Skeletal muscle tissue (tissue), 4 donors: ENCODE data around the gene RABEP2. TPM values are rescaled to one million over a fixed set of nuclear protein-coding genes. Genes with fewer than 3 reads are reported as not detected.
"Not testable (repeated sequence)": the region's sequence is repeated elsewhere in the genome, so short reads cannot be mapped to it uniquely, and the experiment has no call there.

Experiments
- H3K27ac ChIP-seq: one replicate; pipeline ENCODE4 v1.7.0; 2013; ENCODE audit warnings: mild to moderate bottlenecking, low read depth, low read length, inconsistent platforms
- H3K27me3 ChIP-seq, 3 donors: one replicate each; pipeline ENCODE4 v1.7.0; 2013; ENCODE audit warnings: low read length in 3 of 3; ENCODE audit not compliant: control insufficient read depth in 3 of 3, insufficient read depth in 3 of 3
- H3K36me3 ChIP-seq, 3 donors: one replicate each; pipeline ENCODE4 v1.7.0; 2013; ENCODE audit warnings: low read length in 3 of 3; ENCODE audit not compliant: control insufficient read depth in 3 of 3, insufficient read depth in 3 of 3
- H3K4me1 ChIP-seq, 3 donors: one replicate each; pipeline ENCODE4 v1.7.0; 2013; ENCODE audit warnings: low read length in 3 of 3, mild to moderate bottlenecking in 3 of 3; ENCODE audit not compliant: control insufficient read depth in 3 of 3, insufficient read depth in 3 of 3
- H3K4me3 ChIP-seq, 3 donors: one replicate each; pipeline ENCODE4 v1.7.0; 2013; ENCODE audit warnings: low read length in 3 of 3
- H3K9ac ChIP-seq, 3 donors: one replicate each; pipeline ENCODE4 v1.7.0; 2013; ENCODE audit warnings: low read length in 3 of 3, mild to moderate bottlenecking in 3 of 3, moderate library complexity in 2 of 3, low read depth in 1 of 3
- H3K9me3 ChIP-seq, 3 donors: one replicate each; pipeline ENCODE4 v1.7.0; 2013; ENCODE audit warnings: low read length in 3 of 3; ENCODE audit not compliant: control insufficient read depth in 3 of 3
- total RNA-seq: library from RNA; depleted of rRNA; stranded (reverse); fragments of >200 nt; gene quantifications from one replicate; pipeline ENCODE4 v1.2.3, GENCODE V29; 2014
- donor health status: Osteomylitis.

RABEP2 gene
- total RNA-seq, 1 donor from 2014 or later: 11.0 TPM

DNA sequence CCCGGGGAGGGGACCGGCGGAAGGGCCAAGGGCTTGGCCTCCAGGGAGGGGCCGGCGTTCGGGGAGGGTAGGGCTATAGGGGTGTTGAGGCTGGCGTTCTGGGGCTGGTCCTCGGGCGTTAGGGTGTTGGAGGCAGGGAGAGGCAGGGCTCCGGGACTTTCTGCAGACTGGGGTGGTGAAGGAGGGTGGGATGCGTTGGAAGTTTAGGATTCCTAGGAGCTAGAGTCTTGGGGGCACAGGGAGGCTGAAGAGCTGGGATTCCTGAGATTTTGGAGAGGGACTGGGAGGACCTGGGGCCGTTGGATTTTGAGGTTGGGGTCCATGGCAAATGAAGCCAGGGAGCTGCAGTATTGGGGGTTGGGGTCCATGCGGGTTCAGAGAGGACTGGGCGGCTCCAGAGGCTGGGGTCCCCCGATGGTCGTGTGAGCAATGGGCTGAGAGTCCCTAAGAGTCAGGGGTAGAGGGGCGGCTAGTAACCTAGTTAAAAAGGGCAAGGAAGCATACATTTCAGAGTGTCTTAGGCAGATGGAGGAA is 26.4 kb upstream of the RABEP2 start:
- peak overlapping the region; percentile 59 to 80 (median 79) for H3K4me3 ChIP-seq
- no peaks in the 10 kb centered on the region for H3K27me3 ChIP-seq
- no peaks in the 10 kb centered on the region for H3K9me3 ChIP-seq
- H3K4me1 ChIP-seq: peaks cover 11 to 13% (median 12%) of the 10 kb centered on the region in 3 donors
- H3K36me3 ChIP-seq: peaks cover 19 to 31% (median 24%) of the 10 kb centered on the region in 3 donors
- peak overlapping the region; percentile 51 for H3K27ac ChIP-seq
- peak overlapping the region; percentile 72 to 86 (median 85) for H3K9ac ChIP-seq

DNA sequence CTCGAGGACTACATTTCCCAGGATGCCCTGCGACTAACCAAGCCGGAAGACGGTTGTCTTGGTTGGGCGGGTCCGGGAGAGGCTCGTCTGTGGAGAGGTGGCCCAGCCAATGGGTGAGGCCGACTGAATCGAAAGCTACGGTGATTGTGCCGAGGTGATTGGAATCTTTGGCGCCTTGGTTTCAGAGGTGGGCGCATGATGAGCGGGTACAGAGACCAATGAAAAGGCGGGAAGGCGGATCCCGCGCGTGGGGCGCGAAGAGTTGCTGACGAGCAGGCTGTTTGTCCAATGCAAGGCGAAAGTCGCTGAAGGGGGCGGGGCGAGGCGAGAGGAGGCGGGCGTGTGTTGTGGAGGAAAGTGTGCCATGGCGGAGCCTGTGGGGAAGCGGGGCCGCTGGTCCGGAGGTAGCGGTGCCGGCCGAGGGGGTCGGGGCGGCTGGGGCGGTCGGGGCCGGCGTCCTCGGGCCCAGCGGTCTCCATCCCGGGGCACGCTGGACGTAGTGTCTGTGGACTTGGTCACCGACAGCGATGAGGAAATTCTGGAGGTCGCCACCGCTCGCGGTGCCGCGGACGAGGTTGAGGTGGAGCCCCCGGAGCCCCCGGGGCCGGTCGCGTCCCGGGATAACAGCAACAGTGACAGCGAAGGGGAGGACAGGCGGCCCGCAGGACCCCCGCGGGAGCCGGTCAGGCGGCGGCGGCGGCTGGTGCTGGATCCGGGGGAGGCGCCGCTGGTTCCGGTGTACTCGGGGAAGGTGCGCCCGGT is 25.8 kb upstream of the RABEP2 start, which contains the start of gene NFATC2IP:
NFATC2IP (plus strand) TSS at position 290 of the 762 bp plus-strand sequence; CDS start at position 365, 75 bp downstream.
- Histone ChIP-seq H3K27me3 (no peaks in the 10 kb centered on the region), H3K4me1 (peaks cover 12 to 15% (median 13%) of the 10 kb centered on the region in 3 donors), H3K4me3 (peak within 1 kb of the TSS; percentile 69 to 80 (median 79)), H3K36me3 (peaks cover 17 to 26% (median 17%) of the 10 kb centered on the region in 3 donors), H3K9me3 (no peaks in the 10 kb centered on the region), H3K9ac (peak within 1 kb of the TSS; percentile 72 to 86 (median 85)), H3K27ac (peak within 1 kb of the TSS; percentile 62)

DNA sequence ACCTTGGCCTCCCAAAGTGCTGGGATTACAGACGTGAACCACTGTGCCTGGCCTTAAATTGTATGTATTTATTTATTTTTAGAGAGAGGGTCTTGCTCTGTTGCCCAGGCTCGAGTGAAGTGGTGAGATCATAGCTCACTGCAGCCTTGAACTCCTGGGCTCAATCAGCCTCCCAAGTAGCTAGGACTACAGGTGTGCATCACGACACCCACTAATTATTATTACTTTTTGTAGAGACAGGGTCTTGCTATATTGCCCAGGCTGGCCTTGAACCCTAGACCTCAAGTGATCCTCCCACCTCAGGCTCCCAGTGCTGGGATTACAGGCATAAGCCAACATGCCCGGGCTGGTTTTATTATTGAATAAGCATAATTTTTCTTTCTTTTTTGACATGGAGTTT is 21.6 kb upstream of the RABEP2 start:
- no peaks in the 10 kb centered on the region for H3K9me3 ChIP-seq

DNA sequence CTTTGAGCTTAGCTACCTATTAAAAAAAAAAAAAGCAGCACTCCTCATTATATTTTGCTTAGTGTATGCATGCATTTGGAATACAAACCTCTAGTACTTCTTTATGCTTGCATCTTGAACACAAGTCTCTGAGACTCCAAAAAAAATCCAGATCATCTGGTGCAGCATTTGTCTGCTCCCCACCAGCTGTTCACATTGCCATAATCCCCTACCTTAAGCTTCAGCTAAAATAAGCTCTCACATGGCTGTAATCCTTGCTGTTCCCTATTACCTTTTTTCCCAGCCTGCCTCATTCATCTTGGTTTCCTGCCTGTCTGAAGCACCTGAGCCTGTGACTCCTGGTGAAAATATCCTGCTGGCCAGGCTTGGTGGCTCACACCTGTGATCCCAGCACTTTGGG is 18.2 kb upstream of the RABEP2 start:
- H3K27me3 ChIP-seq: no peaks in the 10 kb centered on the region
- no peak overlapping the region for H3K27ac ChIP-seq
- no peaks in the 10 kb centered on the region for H3K36me3 ChIP-seq
- no peaks in the 10 kb centered on the region for H3K9me3 ChIP-seq
- H3K9ac ChIP-seq: no peak overlapping the region
- H3K4me3 ChIP-seq: no peak overlapping the region
- H3K4me1 ChIP-seq: peaks cover 7 to 12% (median 9%) of the 10 kb centered on the region in 3 donors

More for the DNA sequence above, 21.6 kb upstream of the RABEP2 start:
- Histone ChIP-seq H3K27me3 (no peaks in the 10 kb centered on the region), H3K27ac (no peak overlapping the region), H3K4me3 (no peak overlapping the region), H3K4me1 (peaks cover 15 to 18% (median 16%) of the 10 kb centered on the region in 3 donors), H3K36me3 (no peaks in the 10 kb centered on the region), H3K9ac (no peak overlapping the region)

DNA sequence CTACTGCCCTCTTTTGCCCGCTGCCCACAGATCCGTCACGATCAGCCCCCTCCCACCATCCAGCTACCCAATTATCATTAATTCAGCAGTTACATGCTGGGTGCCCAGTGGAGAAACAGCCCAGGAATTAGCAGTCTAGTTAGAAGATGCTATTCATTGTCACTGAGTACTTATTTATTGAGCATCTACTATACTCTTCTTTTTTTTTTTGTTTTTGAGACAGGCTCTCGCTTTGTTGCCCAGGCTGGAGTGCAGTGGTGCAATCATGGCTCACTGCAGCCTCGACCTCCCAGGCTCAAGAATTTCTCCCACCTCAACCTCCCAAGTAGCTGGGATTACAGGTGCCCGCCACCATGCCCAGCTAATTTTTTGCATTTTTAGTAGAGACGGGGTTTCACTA is 14.8 kb upstream of the RABEP2 start:
- H3K27me3 ChIP-seq, H3K27ac ChIP-seq, H3K4me3 ChIP-seq, H3K36me3 ChIP-seq, H3K9ac ChIP-seq, H3K9me3 ChIP-seq, H3K4me1 ChIP-seq: not testable (repeated sequence)

DNA sequence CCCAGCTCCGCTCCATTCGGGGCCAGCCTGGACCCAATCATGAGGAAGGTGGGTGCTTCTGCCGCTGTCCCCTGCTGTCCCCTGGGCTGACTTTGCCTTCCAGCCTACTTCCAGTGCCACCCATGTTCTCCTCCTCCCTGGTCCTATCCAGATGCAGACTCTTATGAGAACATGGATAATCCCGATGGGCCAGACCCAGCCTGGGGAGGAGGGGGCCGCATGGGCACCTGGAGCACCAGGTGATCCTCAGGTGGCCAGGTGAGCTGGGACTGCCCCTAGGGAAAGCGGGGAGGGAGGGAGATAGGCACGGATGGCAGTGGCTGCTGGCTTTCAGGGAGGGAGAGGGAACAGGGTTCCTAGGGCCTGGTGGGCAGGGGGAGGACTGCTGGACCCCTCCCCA is 13.7 kb upstream of the RABEP2 start:
- Histone ChIP-seq H3K4me3 (no peak overlapping the region), H3K36me3 (no peaks in the 10 kb centered on the region), H3K4me1 (peaks cover 0 to 2% (median 0%) of the 10 kb centered on the region in 3 donors), H3K9ac (no peak overlapping the region), H3K27me3 (peaks cover 0 to 4% (median 0%) of the 10 kb centered on the region in 3 donors), H3K9me3 (no peaks in the 10 kb centered on the region), H3K27ac (no peak overlapping the region)

DNA sequence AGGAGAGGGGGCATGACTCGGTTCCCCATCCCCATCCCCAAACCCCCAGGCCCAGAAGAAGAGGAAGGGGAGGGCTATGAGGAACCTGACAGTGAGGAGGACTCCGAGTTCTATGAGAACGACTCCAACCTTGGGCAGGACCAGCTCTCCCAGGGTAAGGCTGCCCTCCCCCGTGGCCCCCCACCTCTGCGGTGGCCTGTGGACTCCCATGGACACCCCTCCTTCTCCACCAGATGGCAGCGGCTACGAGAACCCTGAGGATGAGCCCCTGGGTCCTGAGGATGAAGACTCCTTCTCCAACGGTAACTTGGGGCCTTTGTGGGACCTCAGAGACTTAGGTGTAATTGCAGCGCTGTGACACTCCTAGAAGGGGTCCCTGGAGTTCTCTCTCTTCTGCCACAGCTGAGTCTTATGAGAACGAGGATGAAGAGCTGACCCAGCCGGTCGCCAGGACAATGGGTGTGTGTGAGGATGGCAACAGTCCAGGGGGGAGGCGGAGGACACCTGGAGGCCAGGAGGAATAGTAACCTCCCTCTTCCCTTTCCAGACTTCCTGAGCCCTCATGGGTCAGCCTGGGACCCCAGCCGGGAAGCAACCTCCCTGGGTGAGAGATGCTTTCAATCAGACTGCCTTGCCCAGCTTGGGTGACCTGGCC is 12.3 kb upstream of the RABEP2 start:
- H3K27ac ChIP-seq: no peak overlapping the region
- no peaks in the 10 kb centered on the region for H3K9me3 ChIP-seq
- no peaks in the 10 kb centered on the region for H3K36me3 ChIP-seq
- no peak overlapping the region for H3K4me3 ChIP-seq
- no peak overlapping the region for H3K9ac ChIP-seq
- peaks cover 0 to 4% (median 0%) of the 10 kb centered on the region in 3 donors for H3K27me3 ChIP-seq
- H3K4me1 ChIP-seq: peaks cover 0 to 2% (median 0%) of the 10 kb centered on the region in 3 donors

DNA sequence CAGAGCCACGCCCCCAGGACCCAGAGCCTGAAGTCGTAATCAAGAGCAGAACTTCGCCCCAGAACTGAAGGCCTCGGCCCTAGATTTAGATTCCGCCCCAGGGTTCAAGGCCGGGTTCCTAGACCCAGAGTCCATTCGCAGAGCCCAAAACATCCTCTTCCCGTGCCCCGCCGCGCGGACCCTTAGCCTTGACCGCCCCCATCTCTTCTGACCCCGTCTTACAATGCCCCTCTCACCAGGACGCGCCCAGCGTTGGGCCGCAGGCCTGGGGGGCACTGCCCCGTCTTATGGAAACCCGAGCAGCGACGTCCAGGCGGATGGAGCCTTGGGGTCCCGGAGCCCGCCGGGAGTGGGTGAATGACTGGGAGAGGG is 11.7 kb upstream of the RABEP2 start:
- Histone ChIP-seq H3K27me3 (peaks cover 0 to 4% (median 0%) of the 10 kb centered on the region in 3 donors), H3K9ac (no peak overlapping the region), H3K4me1 (peaks cover 0 to 2% (median 0%) of the 10 kb centered on the region in 3 donors), H3K9me3 (no peaks in the 10 kb centered on the region), H3K36me3 (no peaks in the 10 kb centered on the region), H3K27ac (no peak overlapping the region), H3K4me3 (no peak overlapping the region)

DNA sequence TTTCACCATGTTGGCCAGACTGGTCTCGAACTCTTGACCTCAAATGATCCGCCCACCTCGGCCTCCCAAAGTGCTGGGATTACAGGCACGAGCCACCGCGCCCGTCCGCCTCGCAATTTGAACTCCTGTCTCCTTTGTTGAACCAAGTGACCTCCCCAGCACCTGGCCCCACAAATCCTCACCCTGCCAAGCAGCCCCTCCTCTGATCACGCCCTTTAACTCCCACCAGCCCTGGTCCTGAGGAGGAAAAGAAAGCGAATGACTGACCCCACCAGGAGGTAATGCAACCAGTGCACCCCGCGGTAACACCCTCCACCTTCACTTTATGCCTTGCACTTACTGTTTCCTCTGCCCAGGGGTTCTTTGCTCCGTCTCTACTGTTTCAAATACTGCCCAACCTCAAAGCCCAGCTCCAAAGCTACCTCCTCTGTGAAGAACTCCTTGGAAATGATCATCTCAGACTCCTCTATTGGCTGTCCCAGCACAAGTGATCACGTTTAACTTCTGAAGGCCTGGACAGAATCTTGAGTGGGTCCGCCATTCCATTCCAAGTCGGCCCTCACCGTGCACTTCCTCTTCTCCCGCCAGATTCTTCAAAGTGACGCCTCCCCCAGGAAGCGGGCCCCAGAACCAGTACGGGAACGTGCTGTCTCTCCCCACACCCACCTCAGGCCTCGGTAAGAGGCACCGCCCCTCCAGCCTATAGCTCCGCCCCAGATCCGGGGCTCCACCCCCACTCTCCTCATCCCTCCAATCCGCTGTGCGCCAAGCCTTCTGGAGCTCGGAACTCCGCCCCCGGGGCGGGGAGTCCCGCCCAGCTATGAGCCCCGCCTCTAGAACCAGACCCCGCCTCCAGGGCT is 11.1 kb upstream of the RABEP2 start:
- Histone ChIP-seq H3K9me3 (no peaks in the 10 kb centered on the region), H3K27ac (no peak overlapping the region), H3K9ac (peak overlapping the region in 1 of 3 donors; percentile 12), H3K36me3 (no peaks in the 10 kb centered on the region), H3K27me3 (peaks cover 0 to 4% (median 0%) of the 10 kb centered on the region in 3 donors), H3K4me1 (peaks cover 0 to 2% (median 0%) of the 10 kb centered on the region in 3 donors), H3K4me3 (peak overlapping the region in 2 of 3 donors; percentile 16 to 54)
